ENCODE results near the gene NFIX. TPM values are rescaled to one million over a fixed set of nuclear protein-coding genes. Genes with fewer than 3 reads are reported as not detected.

The NFIX gene
- total RNA-seq, 1 donor from 2014 or later = 6.7 TPM

DNA sequence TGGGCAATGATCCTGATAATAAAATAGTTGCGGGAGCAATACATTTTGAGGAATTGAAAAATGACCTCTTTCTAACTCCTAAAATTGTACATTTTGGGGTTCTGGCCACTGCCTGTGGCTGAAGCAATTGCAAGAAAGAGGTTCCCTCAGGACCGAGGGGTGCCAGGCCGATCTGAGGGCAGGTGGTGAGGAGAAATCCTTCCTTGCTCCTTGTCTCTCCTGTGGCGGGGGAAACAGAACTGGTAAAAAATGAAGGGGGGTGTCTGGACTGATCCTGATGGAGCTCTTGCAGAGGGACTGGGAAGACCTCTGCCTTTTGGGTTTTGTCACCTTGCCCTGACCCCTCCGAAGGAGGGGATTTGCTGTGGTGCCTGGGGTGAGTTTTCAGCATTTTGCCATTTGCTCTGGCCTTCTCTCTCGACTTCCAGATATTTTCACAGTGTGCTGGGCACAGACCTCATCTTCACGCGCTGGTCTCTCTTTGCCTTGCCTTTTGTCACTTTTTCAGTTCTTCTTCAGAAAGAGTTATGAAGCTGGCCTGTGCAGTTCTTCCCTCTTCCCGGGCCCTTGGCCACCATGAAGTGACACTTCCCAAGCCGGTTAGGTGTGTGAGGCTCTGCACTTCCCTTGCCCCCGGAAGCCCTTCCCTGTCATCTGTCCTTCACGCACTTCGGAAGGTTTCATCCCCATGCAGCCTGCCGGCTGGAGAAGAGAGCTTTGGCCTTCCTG lies 22.2 kb downstream of the NFIX start:
- no peak for DNase-seq (ENCODE audit: low read depth)
- Histone ChIP-seq H3K27me3 (ENCODE audit: control insufficient read depth, insufficient read depth, low read length) (peaks cover 21% of the 10 kb centered on the region), H3K4me3 (ENCODE audit: low read depth, low read length) (no peak overlapping the region), H3K36me3 (ENCODE audit: control insufficient read depth, insufficient read depth, low read length) (no peaks in the 10 kb centered on the region)
- no peak for TF ChIP-seq CTCF (IDR thresholded peaks at IDR 0.05; ENCODE audit: insufficient read depth, low read length, poor library complexity, severe bottlenecking)

GRCh38 chr19:13018035-13018914 lies 23.0 kb downstream of the NFIX start:
- Histone ChIP-seq H3K27me3 (ENCODE audit: control insufficient read depth, insufficient read depth, low read length) (peaks cover 23% of the 10 kb centered on the region), H3K36me3 (ENCODE audit: control insufficient read depth, insufficient read depth, low read length) (no peaks in the 10 kb centered on the region), H3K4me3 (ENCODE audit: low read depth, low read length) (no peak overlapping the region)
- TF ChIP-seq CTCF (IDR thresholded peaks at IDR 0.05; ENCODE audit: insufficient read depth, low read length, poor library complexity, severe bottlenecking) = no peak
- DNase-seq (ENCODE audit: low read depth) = no peak

DNA sequence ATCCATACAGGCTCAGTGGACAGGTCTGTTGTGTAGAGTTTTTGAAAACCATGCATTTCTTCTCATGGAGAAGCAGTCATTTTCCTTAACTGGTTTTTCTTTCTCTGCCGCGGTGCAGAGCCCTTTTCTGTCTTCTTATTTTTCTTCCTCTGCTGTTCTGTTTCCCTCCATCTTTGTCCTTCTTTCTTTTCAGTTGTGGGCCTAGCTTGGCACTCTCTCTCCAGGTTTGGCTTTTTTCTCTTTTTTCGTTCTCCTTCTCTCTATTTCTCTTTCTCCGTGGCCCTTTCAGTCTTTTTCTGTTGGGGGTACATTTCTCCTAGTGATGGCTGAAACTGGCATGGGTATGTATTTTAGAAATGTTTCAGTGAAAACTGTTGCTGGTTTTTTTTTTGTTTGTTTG lies 24.1 kb downstream of the NFIX start:
- Histone ChIP-seq H3K36me3 (ENCODE audit: control insufficient read depth, insufficient read depth, low read length) (no peaks in the 10 kb centered on the region), H3K4me3 (ENCODE audit: low read depth, low read length) (no peak overlapping the region), H3K27me3 (ENCODE audit: control insufficient read depth, insufficient read depth, low read length) (peaks cover 24% of the 10 kb centered on the region)
- no peak for TF ChIP-seq CTCF (IDR thresholded peaks at IDR 0.05; ENCODE audit: insufficient read depth, low read length, poor library complexity, severe bottlenecking)
- no peak for DNase-seq (ENCODE audit: low read depth)

DNA sequence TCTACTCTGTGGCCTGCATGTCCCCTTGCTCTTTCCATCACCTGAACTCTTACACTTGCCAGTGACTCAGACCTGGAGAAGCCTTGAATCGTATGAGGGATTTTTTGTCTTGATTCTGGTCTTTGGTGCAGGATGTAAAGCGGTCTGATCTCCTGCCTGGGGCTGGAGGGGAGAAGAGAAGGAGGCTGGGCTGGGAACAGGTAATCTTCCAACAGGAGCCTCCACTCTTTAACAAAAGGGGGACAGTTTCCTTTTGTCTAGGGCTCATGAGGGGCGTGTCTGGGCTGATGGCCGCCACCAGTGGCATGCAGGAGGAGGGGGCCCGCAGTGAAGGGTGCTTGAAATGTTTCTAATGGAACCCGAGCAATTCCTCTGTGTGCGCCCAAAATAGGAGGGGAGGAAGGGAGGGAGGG lies 24.7 kb downstream of the NFIX start:
- Histone ChIP-seq H3K27me3 (ENCODE audit: control insufficient read depth, insufficient read depth, low read length) (peaks cover 26% of the 10 kb centered on the region), H3K36me3 (ENCODE audit: control insufficient read depth, insufficient read depth, low read length) (no peaks in the 10 kb centered on the region), H3K4me3 (ENCODE audit: low read depth, low read length) (no peak overlapping the region)
- no peak for TF ChIP-seq CTCF (IDR thresholded peaks at IDR 0.05; ENCODE audit: insufficient read depth, low read length, poor library complexity, severe bottlenecking)
- DNase-seq (ENCODE audit: low read depth) = no peak

DNA sequence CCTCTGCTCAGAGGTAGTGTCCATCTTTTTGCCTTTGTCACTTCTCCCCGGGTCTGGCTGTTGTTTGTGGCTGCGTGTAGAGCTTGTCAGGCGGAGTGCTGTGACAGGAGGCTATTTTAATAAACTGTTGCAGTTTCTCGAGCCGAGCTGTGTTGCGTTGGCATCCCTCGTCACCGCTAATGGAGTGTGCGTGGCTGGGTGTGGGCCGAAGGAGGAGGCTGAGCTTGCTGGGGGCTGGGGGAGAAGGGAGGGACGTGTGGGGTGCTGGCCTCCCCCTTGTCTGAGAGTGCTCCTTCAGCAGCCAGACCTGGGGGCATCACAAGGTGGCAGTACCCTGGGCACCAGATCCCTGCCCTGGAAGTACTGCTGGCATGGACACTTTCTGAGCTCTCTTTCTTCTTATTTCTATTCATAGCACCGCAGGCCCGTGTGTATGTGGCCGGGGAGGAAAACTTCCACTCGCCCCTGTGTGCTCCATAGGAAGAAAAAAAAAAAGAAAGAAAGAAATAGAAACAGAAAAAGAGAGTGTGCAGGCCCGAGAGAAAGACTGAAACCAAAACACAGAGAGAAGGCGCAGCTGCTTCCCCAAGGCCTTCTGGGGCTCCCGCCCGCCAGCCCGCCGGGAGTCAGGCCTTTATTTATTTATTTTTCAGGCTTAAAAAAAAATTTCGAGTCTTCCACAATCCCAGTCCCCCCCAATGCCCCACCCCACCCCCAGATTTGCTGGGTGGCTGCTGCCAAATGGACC lies 27.0 kb downstream of the NFIX start:
- no peaks in the 10 kb centered on the region for H3K36me3 ChIP-seq (ENCODE audit: control insufficient read depth, insufficient read depth, low read length)
- DNase-seq (ENCODE audit: low read depth) = no peak
- no peak overlapping the region for H3K4me3 ChIP-seq (ENCODE audit: low read depth, low read length)

More for the DNA sequence above, 27.0 kb downstream of the NFIX start:
- H3K27me3 ChIP-seq (ENCODE audit: control insufficient read depth, insufficient read depth, low read length) = peaks cover 24% of the 10 kb centered on the region
- TF ChIP-seq CTCF (IDR thresholded peaks at IDR 0.05; ENCODE audit: insufficient read depth, low read length, poor library complexity, severe bottlenecking) = no peak
